ENCODE data around the gene CYTH1.

DNA sequence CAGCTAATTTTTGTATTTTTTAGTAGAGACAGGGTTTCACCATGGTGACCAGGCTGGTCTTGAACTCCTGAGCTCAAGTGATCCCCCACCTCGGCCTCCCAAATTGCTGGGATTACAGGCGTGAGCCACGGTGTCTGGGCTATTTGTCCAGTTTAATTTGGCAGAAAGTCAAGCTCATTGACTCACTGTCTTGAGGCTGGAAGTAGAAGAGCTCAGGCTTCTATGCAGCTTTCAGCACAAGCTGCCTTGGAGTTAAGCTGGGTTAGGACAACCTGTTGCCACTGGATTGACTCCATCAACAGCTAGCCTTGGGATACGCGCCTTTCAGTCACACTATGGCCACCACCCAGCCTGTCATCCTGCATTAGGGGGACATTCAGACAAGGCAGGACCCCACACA, 128.7 kb downstream of the CYTH1 start:
- TF ChIP-seq TAF1 (IDR thresholded peaks at IDR 0.05; ENCODE audit: borderline replicate concordance, low read depth, low read length) (no peak), GABPA (IDR thresholded peaks at IDR 0.05; ENCODE audit: low read depth) (no peak)
